Measurements from ENCODE around the gene ARHGEF38.

GRCh38 chr4:105677709-105678108 is 125.3 kb downstream of the ARHGEF38 start:
- TF ChIP-seq RAD21 (IDR thresholded peaks at IDR 0.05): no peak
- TF ChIP-seq FOXA1 (IDR thresholded peaks at IDR 0.05): no peak
- TF ChIP-seq CTCF (IDR thresholded peaks at IDR 0.05; ENCODE audit: low read depth, low read length, missing input control): no peak
- no peak for TF ChIP-seq SP1 (IDR thresholded peaks at IDR 0.05)
- no peak for TF ChIP-seq REST (IDR thresholded peaks at IDR 0.05)
- TF ChIP-seq TAF1 (conservative IDR thresholded peaks at IDR 0.05): no peak
- TF ChIP-seq JUND (IDR thresholded peaks at IDR 0.05): no peak
- TF ChIP-seq HNF4G (IDR thresholded peaks at IDR 0.05): no peak
- TF ChIP-seq MAX (IDR thresholded peaks at IDR 0.05): no peak

Data from liver (tissue), 3 donors.